ENCODE measurements around the gene FBXW7. TPM values are rescaled to one million over a fixed set of nuclear protein-coding genes. Genes with fewer than 3 reads are reported as not detected.

The FBXW7 gene
- total RNA-seq, 4 donors from 2014 or later = 76.4 to 199 (median 103) TPM

GRCh38 chr4:152478461-152479237 lies 57.2 kb downstream of the FBXW7 start:
- intact Hi-C loops (cut with DNase I; ENCODE audit: low total_unique reads) = no loop called here
- H3K4me3 ChIP-seq (ENCODE audit: low read depth, poor library complexity, severe bottlenecking) = no peak overlapping the region
- TF ChIP-seq CTCF (IDR thresholded peaks at IDR 0.05) (no peak), POLR2A (IDR thresholded peaks at IDR 0.05) (no peak)
- no peak for DNase-seq (ENCODE audit: low spot score in 2 of 2)
- WGBS, 2 donors = 78 to 82% methylated on average over 3 of the region's 3 CpGs

- intact Hi-C loops (cut with DNase I; ENCODE audit: low total_unique reads) = no loop called here
- TF ChIP-seq CTCF (IDR thresholded peaks at IDR 0.05) = no peak
- no peak for TF ChIP-seq POLR2A (IDR thresholded peaks at IDR 0.05)
- no peak overlapping the region for H3K4me3 ChIP-seq (ENCODE audit: low read depth, poor library complexity, severe bottlenecking)
- 90 to 93% methylated on average over 2 of the region's 2 CpGs for WGBS, 2 donors
- DNase-seq (ENCODE audit: low spot score in 2 of 2) = no peak
These were observed 59.1 kb downstream of the FBXW7 start for GRCh38 chr4:152476796-152477195.

GRCh38 chr4:152471251-152471792 lies 64.6 kb downstream of the FBXW7 start:
- intact Hi-C loops (cut with DNase I; ENCODE audit: low total_unique reads) = no loop called here
- DNase-seq (ENCODE audit: low spot score in 2 of 2) = no peak
- TF ChIP-seq POLR2A (IDR thresholded peaks at IDR 0.05) = no peak
- no peak for TF ChIP-seq CTCF (IDR thresholded peaks at IDR 0.05)
- H3K4me3 ChIP-seq (ENCODE audit: low read depth, poor library complexity, severe bottlenecking) = no peak overlapping the region
- 94 to 97% methylated on average over 3 of the region's 3 CpGs for WGBS, 2 donors

GRCh38 chr4:152468408-152468807 lies 67.5 kb downstream of the FBXW7 start:
- WGBS, 2 donors = 77 to 79% methylated on average over 1 of the region's 1 CpG
- no peak for DNase-seq (ENCODE audit: low spot score in 2 of 2)
- TF ChIP-seq CTCF (IDR thresholded peaks at IDR 0.05) (no peak), POLR2A (IDR thresholded peaks at IDR 0.05) (no peak)
- H3K4me3 ChIP-seq (ENCODE audit: low read depth, poor library complexity, severe bottlenecking) = no peak overlapping the region
- intact Hi-C loops (cut with DNase I; ENCODE audit: low total_unique reads) = no loop called here

- 91 to 93% methylated on average over 4 of the region's 4 CpGs for WGBS, 2 donors
- H3K4me3 ChIP-seq (ENCODE audit: low read depth, poor library complexity, severe bottlenecking) = no peak overlapping the region
- TF ChIP-seq CTCF (IDR thresholded peaks at IDR 0.05) (no peak), POLR2A (IDR thresholded peaks at IDR 0.05) (no peak)
- intact Hi-C loops (cut with DNase I; ENCODE audit: low total_unique reads) = no loop called here
- DNase-seq (ENCODE audit: low spot score in 2 of 2) = no peak
These were observed 68.8 kb downstream of the FBXW7 start for GRCh38 chr4:152467101-152467500.

All from lower leg skin (tissue), 4 donors.